SIG-M5 (cell line): Measurements from ENCODE around the gene EPHA6.
"Not testable (repeated sequence)": the region's sequence is repeated elsewhere in the genome, so short reads cannot be mapped to it uniquely, and the experiment has no call there.

Experiments
- DNase-seq: peaks from one replicate; lab custom pipeline; 2025; lab: John Stamatoyannopoulos, UW

EPHA6 gene

GRCh38 chr3:97181704-97182103 is 367.3 kb downstream of the EPHA6 start:
- no peak for DNase-seq

GRCh38 chr3:97187771-97188170 is 373.4 kb downstream of the EPHA6 start:
- no peak for DNase-seq

- DNase-seq, result no peak
Observed at GRCh38 chr3:97189835-97190234, 375.4 kb downstream of the EPHA6 start.

GRCh38 chr3:97197083-97197482 is 382.7 kb downstream of the EPHA6 start:
- DNase-seq, result no peak

- DNase-seq, result no peak
Observed at GRCh38 chr3:97197830-97198229, 383.4 kb downstream of the EPHA6 start.

GRCh38 chr3:97200387-97200786 is 386.0 kb downstream of the EPHA6 start:
- no peak for DNase-seq

- DNase-seq, result no peak
Observed at GRCh38 chr3:97201814-97202213, 387.4 kb downstream of the EPHA6 start.

- DNase-seq, result no peak
Observed at GRCh38 chr3:97228966-97229365, 414.6 kb downstream of the EPHA6 start.

- DNase-seq, result no peak
Observed at GRCh38 chr3:97230486-97230885, 416.1 kb downstream of the EPHA6 start.

- no peak for DNase-seq
Observed at GRCh38 chr3:97232393-97233034, 418.1 kb downstream of the EPHA6 start.

- no peak for DNase-seq
Observed at GRCh38 chr3:97235179-97235578, 420.8 kb downstream of the EPHA6 start.

- no peak for DNase-seq
Observed at GRCh38 chr3:97235611-97236315, 421.4 kb downstream of the EPHA6 start.

- DNase-seq, result no peak
Observed at GRCh38 chr3:97241417-97241816, 427.0 kb downstream of the EPHA6 start.

GRCh38 chr3:97245201-97245910 is 431.0 kb downstream of the EPHA6 start:
- no peak for DNase-seq

GRCh38 chr3:97256060-97256459 is 441.7 kb downstream of the EPHA6 start:
- no peak for DNase-seq

GRCh38 chr3:97257942-97258697 is 443.7 kb downstream of the EPHA6 start:
- DNase-seq, result no peak

- DNase-seq, result no peak
Observed at GRCh38 chr3:97259263-97259662, 444.9 kb downstream of the EPHA6 start.

GRCh38 chr3:97264180-97264579 is 449.8 kb downstream of the EPHA6 start:
- DNase-seq, result no peak

- no peak for DNase-seq
Observed at GRCh38 chr3:97265237-97266005, 451.0 kb downstream of the EPHA6 start.

GRCh38 chr3:97269202-97269601 is 454.8 kb downstream of the EPHA6 start:
- no peak for DNase-seq

- DNase-seq, result not testable (repeated sequence)
Observed at GRCh38 chr3:97276879-97277550, 462.6 kb downstream of the EPHA6 start.
